ENCODE measurements around the gene PAQR8. TPM values are rescaled to one million over a fixed set of nuclear protein-coding genes. Genes with fewer than 3 reads are reported as not detected.

PAQR8 gene
- polyA plus RNA-seq, 1 donor = 36.1 TPM

- no peak overlapping the region for H3K27ac ChIP-seq (ENCODE audit: low read length)
- no peaks in the 10 kb centered on the region for H3K36me3 ChIP-seq (ENCODE audit: control insufficient read depth, insufficient read depth, low read length)
- H3K9me3 ChIP-seq (ENCODE audit: control insufficient read depth, low read depth, low read length) = no peaks in the 10 kb centered on the region
- H3K4me1 ChIP-seq (ENCODE audit: control insufficient read depth, insufficient read depth, low read length) = peaks cover 8% of the 10 kb centered on the region
- no CpG with 5 or more reads among the region's 1 CpG for WGBS (ENCODE audit: insufficient coverage, low lambda C conversion rate)
- H3K27me3 ChIP-seq (ENCODE audit: control insufficient read depth, insufficient read depth, low read length) = no peaks in the 10 kb centered on the region
- no peak for DNase-seq
- H3K4me3 ChIP-seq (ENCODE audit: low read length) = no peak overlapping the region
Observed at GRCh38 chr6:52345311-52345710, 16.6 kb upstream of the PAQR8 start.

GRCh38 chr6:52346503-52346902 is 15.4 kb upstream of the PAQR8 start:
- H3K4me3 ChIP-seq (ENCODE audit: low read length) = no peak overlapping the region
- no CpG with 5 or more reads among the region's 2 CpGs for WGBS (ENCODE audit: insufficient coverage, low lambda C conversion rate)

GRCh38 chr6:52347818-52348217 is 14.1 kb upstream of the PAQR8 start:
- no peak for DNase-seq
- H3K27ac ChIP-seq (ENCODE audit: low read length) = no peak overlapping the region
- peaks cover 8% of the 10 kb centered on the region for H3K4me1 ChIP-seq (ENCODE audit: control insufficient read depth, insufficient read depth, low read length)
- no peaks in the 10 kb centered on the region for H3K36me3 ChIP-seq (ENCODE audit: control insufficient read depth, insufficient read depth, low read length)
- no peaks in the 10 kb centered on the region for H3K27me3 ChIP-seq (ENCODE audit: control insufficient read depth, insufficient read depth, low read length)
- WGBS (ENCODE audit: insufficient coverage, low lambda C conversion rate) = no CpG with 5 or more reads among the region's 1 CpG
- no peaks in the 10 kb centered on the region for H3K9me3 ChIP-seq (ENCODE audit: control insufficient read depth, low read depth, low read length)
- no peak overlapping the region for H3K4me3 ChIP-seq (ENCODE audit: low read length)

More at GRCh38 chr6:52346503-52346902, 15.4 kb upstream of the PAQR8 start:
- H3K9me3 ChIP-seq (ENCODE audit: control insufficient read depth, low read depth, low read length) = no peaks in the 10 kb centered on the region
- H3K4me1 ChIP-seq (ENCODE audit: control insufficient read depth, insufficient read depth, low read length) = peaks cover 5% of the 10 kb centered on the region
- H3K36me3 ChIP-seq (ENCODE audit: control insufficient read depth, insufficient read depth, low read length) = no peaks in the 10 kb centered on the region
- no peak for DNase-seq
- no peaks in the 10 kb centered on the region for H3K27me3 ChIP-seq (ENCODE audit: control insufficient read depth, insufficient read depth, low read length)
- no peak overlapping the region for H3K27ac ChIP-seq (ENCODE audit: low read length)

- Histone ChIP-seq H3K9me3 (ENCODE audit: control insufficient read depth, low read depth, low read length) (no peaks in the 10 kb centered on the region), H3K4me3 (ENCODE audit: low read length) (no peak overlapping the region), H3K36me3 (ENCODE audit: control insufficient read depth, insufficient read depth, low read length) (no peaks in the 10 kb centered on the region), H3K27ac (ENCODE audit: low read length) (no peak overlapping the region), H3K4me1 (ENCODE audit: control insufficient read depth, insufficient read depth, low read length) (peaks cover 26% of the 10 kb centered on the region), H3K27me3 (ENCODE audit: control insufficient read depth, insufficient read depth, low read length) (no peaks in the 10 kb centered on the region)
- no peak for DNase-seq
- WGBS (ENCODE audit: insufficient coverage, low lambda C conversion rate) = no CpG with 5 or more reads among the region's 1 CpG
Observed at GRCh38 chr6:52351879-52352238, 10.1 kb upstream of the PAQR8 start.

GRCh38 chr6:52352239-52353018 is 9.5 kb upstream of the PAQR8 start:
- Histone ChIP-seq H3K4me1 (ENCODE audit: control insufficient read depth, insufficient read depth, low read length) (peaks cover 26% of the 10 kb centered on the region), H3K27ac (ENCODE audit: low read length) (peak overlapping the region; percentile 32), H3K36me3 (ENCODE audit: control insufficient read depth, insufficient read depth, low read length) (no peaks in the 10 kb centered on the region), H3K4me3 (ENCODE audit: low read length) (no peak overlapping the region), H3K9me3 (ENCODE audit: control insufficient read depth, low read depth, low read length) (no peaks in the 10 kb centered on the region), H3K27me3 (ENCODE audit: control insufficient read depth, insufficient read depth, low read length) (no peaks in the 10 kb centered on the region)
- 0% methylated on average over 1 of the region's 5 CpGs for WGBS (ENCODE audit: insufficient coverage, low lambda C conversion rate)
- peak in 1 of 2 donors; percentile 77 for DNase-seq

GRCh38 chr6:52356017-52356416 is 5.9 kb upstream of the PAQR8 start:
- Histone ChIP-seq H3K27ac (ENCODE audit: low read length) (peak overlapping the region; percentile 57), H3K36me3 (ENCODE audit: control insufficient read depth, insufficient read depth, low read length) (no peaks in the 10 kb centered on the region), H3K9me3 (ENCODE audit: control insufficient read depth, low read depth, low read length) (no peaks in the 10 kb centered on the region), H3K27me3 (ENCODE audit: control insufficient read depth, insufficient read depth, low read length) (no peaks in the 10 kb centered on the region), H3K4me1 (ENCODE audit: control insufficient read depth, insufficient read depth, low read length) (peaks cover 30% of the 10 kb centered on the region), H3K4me3 (ENCODE audit: low read length) (no peak overlapping the region)
- DNase-seq = peak in 1 of 2 donors; percentile 84
- WGBS (ENCODE audit: insufficient coverage, low lambda C conversion rate) = no CpG with 5 or more reads among the region's 2 CpGs

GRCh38 chr6:52359403-52359802 is 2.5 kb upstream of the PAQR8 start:
- H3K4me1 ChIP-seq (ENCODE audit: control insufficient read depth, insufficient read depth, low read length) = peaks cover 26% of the 10 kb centered on the region
- H3K36me3 ChIP-seq (ENCODE audit: control insufficient read depth, insufficient read depth, low read length) = no peaks in the 10 kb centered on the region
- H3K9me3 ChIP-seq (ENCODE audit: control insufficient read depth, low read depth, low read length) = no peaks in the 10 kb centered on the region
- no peak overlapping the region for H3K4me3 ChIP-seq (ENCODE audit: low read length)
- H3K27ac ChIP-seq (ENCODE audit: low read length) = no peak overlapping the region
- no peaks in the 10 kb centered on the region for H3K27me3 ChIP-seq (ENCODE audit: control insufficient read depth, insufficient read depth, low read length)
- 100% methylated on average over 1 of the region's 1 CpG for WGBS (ENCODE audit: insufficient coverage, low lambda C conversion rate)
- no peak for DNase-seq

GRCh38 chr6:52360028-52360427 is 1.9 kb upstream of the PAQR8 start:
- Histone ChIP-seq H3K27me3 (ENCODE audit: control insufficient read depth, insufficient read depth, low read length) (no peaks in the 10 kb centered on the region), H3K4me1 (ENCODE audit: control insufficient read depth, insufficient read depth, low read length) (peaks cover 31% of the 10 kb centered on the region), H3K4me3 (ENCODE audit: low read length) (no peak overlapping the region), H3K36me3 (ENCODE audit: control insufficient read depth, insufficient read depth, low read length) (no peaks in the 10 kb centered on the region), H3K27ac (ENCODE audit: low read length) (peak overlapping the region; percentile 92), H3K9me3 (ENCODE audit: control insufficient read depth, low read depth, low read length) (no peaks in the 10 kb centered on the region)
- WGBS (ENCODE audit: insufficient coverage, low lambda C conversion rate) = 80% methylated on average over 1 of the region's 3 CpGs
- no peak for DNase-seq

GRCh38 chr6:52360601-52361413 is 1.1 kb upstream of the PAQR8 start:
- H3K4me1 ChIP-seq (ENCODE audit: control insufficient read depth, insufficient read depth, low read length) = peaks cover 27% of the 10 kb centered on the region
- 60% methylated on average over 1 of the region's 11 CpGs for WGBS (ENCODE audit: insufficient coverage, low lambda C conversion rate)
- no peak overlapping the region for H3K4me3 ChIP-seq (ENCODE audit: low read length)
- H3K9me3 ChIP-seq (ENCODE audit: control insufficient read depth, low read depth, low read length) = no peaks in the 10 kb centered on the region
- H3K27ac ChIP-seq (ENCODE audit: low read length) = peak overlapping the region; percentile 92
- no peaks in the 10 kb centered on the region for H3K36me3 ChIP-seq (ENCODE audit: control insufficient read depth, insufficient read depth, low read length)
- H3K27me3 ChIP-seq (ENCODE audit: control insufficient read depth, insufficient read depth, low read length) = no peaks in the 10 kb centered on the region
- peak in 1 of 2 donors; percentile 70 for DNase-seq

GRCh38 chr6:52361414-52361944 is 472 bp upstream of the PAQR8 start:
- Histone ChIP-seq H3K27me3 (ENCODE audit: control insufficient read depth, insufficient read depth, low read length) (no peaks in the 10 kb centered on the region), H3K27ac (ENCODE audit: low read length) (peak overlapping the region; percentile 92), H3K9me3 (ENCODE audit: control insufficient read depth, low read depth, low read length) (no peaks in the 10 kb centered on the region), H3K4me3 (ENCODE audit: low read length) (peak overlapping the region; percentile 62), H3K4me1 (ENCODE audit: control insufficient read depth, insufficient read depth, low read length) (peaks cover 22% of the 10 kb centered on the region), H3K36me3 (ENCODE audit: control insufficient read depth, insufficient read depth, low read length) (no peaks in the 10 kb centered on the region)
- no CpG with 5 or more reads among the region's 18 CpGs for WGBS (ENCODE audit: insufficient coverage, low lambda C conversion rate)
- DNase-seq = no peak
